ENCODE data around the gene OR6K2.

GRCh38 chr1:158652721-158653334 lies 47.6 kb downstream of the OR6K2 start:
- TF ChIP-seq, protein P1, sequence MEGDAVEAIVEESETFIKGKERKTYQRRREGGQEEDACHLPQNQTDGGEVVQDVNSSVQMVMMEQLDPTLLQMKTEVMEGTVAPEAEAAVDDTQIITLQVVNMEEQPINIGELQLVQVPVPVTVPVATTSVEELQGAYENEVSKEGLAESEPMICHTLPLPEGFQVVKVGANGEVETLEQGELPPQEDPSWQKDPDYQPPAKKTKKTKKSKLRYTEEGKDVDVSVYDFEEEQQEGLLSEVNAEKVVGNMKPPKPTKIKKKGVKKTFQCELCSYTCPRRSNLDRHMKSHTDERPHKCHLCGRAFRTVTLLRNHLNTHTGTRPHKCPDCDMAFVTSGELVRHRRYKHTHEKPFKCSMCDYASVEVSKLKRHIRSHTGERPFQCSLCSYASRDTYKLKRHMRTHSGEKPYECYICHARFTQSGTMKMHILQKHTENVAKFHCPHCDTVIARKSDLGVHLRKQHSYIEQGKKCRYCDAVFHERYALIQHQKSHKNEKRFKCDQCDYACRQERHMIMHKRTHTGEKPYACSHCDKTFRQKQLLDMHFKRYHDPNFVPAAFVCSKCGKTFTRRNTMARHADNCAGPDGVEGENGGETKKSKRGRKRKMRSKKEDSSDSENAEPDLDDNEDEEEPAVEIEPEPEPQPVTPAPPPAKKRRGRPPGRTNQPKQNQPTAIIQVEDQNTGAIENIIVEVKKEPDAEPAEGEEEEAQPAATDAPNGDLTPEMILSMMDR (IDR thresholded peaks at IDR 0.05): no peak
- no peak for TF ChIP-seq POLR2A (IDR thresholded peaks at IDR 0.05)
